Tongue (tissue), 2 donors: ENCODE results near the gene AKT1S1. TPM values are rescaled to one million over a fixed set of nuclear protein-coding genes. Genes with fewer than 3 reads are reported as not detected.
A peak's percentile ranks its signal among the peaks of the same experiment; 100 is the strongest.
"Not testable (repeated sequence)": the region's sequence is repeated elsewhere in the genome, so short reads cannot be mapped to it uniquely, and the experiment has no call there.

Source experiments
- DNase-seq: peaks from one replicate; pipeline ENCODE4 v3.0.0-alpha.2; 2015
- total RNA-seq: library from RNA; depleted of rRNA; stranded (reverse); fragments of >200 nt; gene quantifications from one replicate; pipeline ENCODE4 v1.2.3, GENCODE V29; 2014

AKT1S1 gene
- total RNA-seq, result 4.5 TPM

GRCh38 chr19:49877020-49877878, at the start of gene AKT1S1, which contains the start of gene TBC1D17:
Gene AKT1S1 (minus strand): TSS chr19:49877355. CDS start chr19:49873295, 4,060 bp downstream.
Gene TBC1D17 (plus strand): TSS chr19:49877702. CDS start chr19:49877724, 22 bp downstream.
- peak; percentile 100 for DNase-seq

- DNase-seq, result no peak
Observed at GRCh38 chr19:49926515-49926914, 49.4 kb upstream of the AKT1S1 start.

- no peak for DNase-seq
Observed at GRCh38 chr19:49925486-49925885, 48.3 kb upstream of the AKT1S1 start.

- DNase-seq, result not testable (repeated sequence)
Observed at GRCh38 chr19:49924881-49925210, 47.7 kb upstream of the AKT1S1 start.

- peak; percentile 45 for DNase-seq
Observed at GRCh38 chr19:49924004-49924880, 47.1 kb upstream of the AKT1S1 start.

- no peak for DNase-seq
Observed at GRCh38 chr19:49923055-49924003, 46.2 kb upstream of the AKT1S1 start.

GRCh38 chr19:49921871-49922795, 45.0 kb upstream of the AKT1S1 start:
- DNase-seq, result no peak

GRCh38 chr19:49920624-49921363, 43.6 kb upstream of the AKT1S1 start:
- no peak for DNase-seq

- DNase-seq, result no peak
Observed at GRCh38 chr19:49918089-49918488, 40.9 kb upstream of the AKT1S1 start.

- no peak for DNase-seq
Observed at GRCh38 chr19:49916839-49917733, 39.9 kb upstream of the AKT1S1 start.

GRCh38 chr19:49915271-49915670, 38.1 kb upstream of the AKT1S1 start:
- no peak for DNase-seq

- no peak for DNase-seq
Observed at GRCh38 chr19:49913720-49914119, 36.6 kb upstream of the AKT1S1 start.

- no peak for DNase-seq
Observed at GRCh38 chr19:49912965-49913685, 36.0 kb upstream of the AKT1S1 start.

GRCh38 chr19:49911381-49912145, 34.4 kb upstream of the AKT1S1 start:
- DNase-seq, result no peak

GRCh38 chr19:49910179-49910578, 33.0 kb upstream of the AKT1S1 start:
- DNase-seq, result no peak

GRCh38 chr19:49908480-49909420, 31.6 kb upstream of the AKT1S1 start:
- no peak for DNase-seq
